ENCODE results near the gene SMPDL3A.

- TF ChIP-seq EZH2 (IDR thresholded peaks at IDR 0.05; ENCODE audit: borderline replicate concordance, low read length) (no peak), CTCF (conservative IDR thresholded peaks at IDR 0.05 in 1 of 2, IDR thresholded peaks at IDR 0.05 in 1 of 2; ENCODE audit: extremely low read depth in 1 of 2, insufficient read depth in 1 of 2, low read depth in 1 of 2, low read length in 2 of 2) (no peak)
Observed at GRCh38 chr6:122797537-122797936, 8.5 kb downstream of the SMPDL3A start.

Data from mammary epithelial cell (primary cell).